Mesothelial cell of epicardium (in vitro differentiated cells): Measurements from ENCODE around the gene FHL5. TPM values are rescaled to one million over a fixed set of nuclear protein-coding genes. Genes with fewer than 3 reads are reported as not detected.

ENCODE experiments used
- DNase-seq, 2 experiments: peaks; one replicate each; pipeline ENCODE4 v3.0.0; 2021; ENCODE audit warnings: low spot score in 2 of 2; ENCODE audit not compliant: unreplicated experiment in 2 of 2
- H3K27ac Mint-ChIP-seq: 2 replicates; pipeline ENCODE4 v1.8.0; 2021; ENCODE audit warnings: mixed read lengths
- H3K27me3 Mint-ChIP-seq: 2 replicates; pipeline ENCODE4 v1.8.0; 2021; ENCODE audit warnings: low read depth, mixed read lengths
- H3K36me3 Mint-ChIP-seq: 2 replicates; pipeline ENCODE4 v1.8.0; 2021; ENCODE audit warnings: mixed read lengths
- H3K4me1 Mint-ChIP-seq: 2 replicates; pipeline ENCODE4 v1.8.0; 2021; ENCODE audit warnings: mixed read lengths
- H3K4me3 Mint-ChIP-seq: 2 replicates; pipeline ENCODE4 v1.8.0; 2021; ENCODE audit warnings: mild to moderate bottlenecking, moderate library complexity, mixed read lengths
- H3K9me3 Mint-ChIP-seq: 2 replicates; pipeline ENCODE4 v1.8.0; 2021; ENCODE audit warnings: mixed read lengths
- total RNA-seq: library from RNA; stranded (reverse); gene quantifications from 3 replicates; pipeline ENCODE4 v1.2.1, GENCODE V29; 2021
- TF ChIP-seq, protein P1 (sequence below): fragments of 200-600 bp; sonication (generic); IDR thresholded peaks from one replicate; pipeline ENCODE4 v1.5.0; 2021; ENCODE audit warnings: antibody characterized with exemption; ENCODE audit not compliant: unreplicated experiment

Gene FHL5
- total RNA-seq, 1 donor from 2014 or later = 4.5 TPM

DNA sequence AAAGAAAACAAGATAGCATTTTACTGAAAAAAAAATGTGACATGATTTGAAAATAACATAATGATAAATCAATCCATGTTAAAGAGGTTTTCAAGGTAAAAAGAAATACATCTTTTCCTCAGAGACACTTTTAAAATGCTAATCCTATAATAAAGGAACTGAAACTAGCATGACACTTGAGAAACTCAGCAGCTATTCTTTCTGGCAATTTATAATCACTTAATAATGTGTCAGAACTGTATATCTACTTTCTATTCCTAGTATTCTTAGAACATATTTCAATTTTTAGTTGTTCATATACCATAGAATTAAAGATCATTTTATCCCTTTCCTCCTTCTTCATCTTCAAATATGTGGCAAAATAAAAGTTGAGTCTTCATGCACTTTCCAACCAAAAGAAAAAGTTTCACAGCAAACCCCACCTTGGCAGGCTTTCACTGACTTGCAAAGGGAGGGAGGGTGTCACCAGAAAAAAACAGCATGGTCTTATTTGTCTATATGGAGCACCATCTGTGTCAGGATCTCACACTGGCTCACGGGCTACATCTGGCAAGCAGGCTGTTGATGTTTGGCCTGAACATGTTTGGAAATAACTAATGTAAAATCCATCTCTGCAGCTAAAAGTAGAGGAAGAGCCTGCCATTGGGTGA lies 48.5 kb downstream of the FHL5 start:
- Mint-ChIP-seq H3K27ac (no peak overlapping the region), H3K4me1 (peaks cover 47% of the 10 kb centered on the region), H3K36me3 (no peaks in the 10 kb centered on the region), H3K4me3 (no peak overlapping the region), H3K27me3 (no peaks in the 10 kb centered on the region), H3K9me3 (no peaks in the 10 kb centered on the region)
- TF ChIP-seq, protein P1, sequence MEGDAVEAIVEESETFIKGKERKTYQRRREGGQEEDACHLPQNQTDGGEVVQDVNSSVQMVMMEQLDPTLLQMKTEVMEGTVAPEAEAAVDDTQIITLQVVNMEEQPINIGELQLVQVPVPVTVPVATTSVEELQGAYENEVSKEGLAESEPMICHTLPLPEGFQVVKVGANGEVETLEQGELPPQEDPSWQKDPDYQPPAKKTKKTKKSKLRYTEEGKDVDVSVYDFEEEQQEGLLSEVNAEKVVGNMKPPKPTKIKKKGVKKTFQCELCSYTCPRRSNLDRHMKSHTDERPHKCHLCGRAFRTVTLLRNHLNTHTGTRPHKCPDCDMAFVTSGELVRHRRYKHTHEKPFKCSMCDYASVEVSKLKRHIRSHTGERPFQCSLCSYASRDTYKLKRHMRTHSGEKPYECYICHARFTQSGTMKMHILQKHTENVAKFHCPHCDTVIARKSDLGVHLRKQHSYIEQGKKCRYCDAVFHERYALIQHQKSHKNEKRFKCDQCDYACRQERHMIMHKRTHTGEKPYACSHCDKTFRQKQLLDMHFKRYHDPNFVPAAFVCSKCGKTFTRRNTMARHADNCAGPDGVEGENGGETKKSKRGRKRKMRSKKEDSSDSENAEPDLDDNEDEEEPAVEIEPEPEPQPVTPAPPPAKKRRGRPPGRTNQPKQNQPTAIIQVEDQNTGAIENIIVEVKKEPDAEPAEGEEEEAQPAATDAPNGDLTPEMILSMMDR = no peak
- DNase-seq = no peak

DNA sequence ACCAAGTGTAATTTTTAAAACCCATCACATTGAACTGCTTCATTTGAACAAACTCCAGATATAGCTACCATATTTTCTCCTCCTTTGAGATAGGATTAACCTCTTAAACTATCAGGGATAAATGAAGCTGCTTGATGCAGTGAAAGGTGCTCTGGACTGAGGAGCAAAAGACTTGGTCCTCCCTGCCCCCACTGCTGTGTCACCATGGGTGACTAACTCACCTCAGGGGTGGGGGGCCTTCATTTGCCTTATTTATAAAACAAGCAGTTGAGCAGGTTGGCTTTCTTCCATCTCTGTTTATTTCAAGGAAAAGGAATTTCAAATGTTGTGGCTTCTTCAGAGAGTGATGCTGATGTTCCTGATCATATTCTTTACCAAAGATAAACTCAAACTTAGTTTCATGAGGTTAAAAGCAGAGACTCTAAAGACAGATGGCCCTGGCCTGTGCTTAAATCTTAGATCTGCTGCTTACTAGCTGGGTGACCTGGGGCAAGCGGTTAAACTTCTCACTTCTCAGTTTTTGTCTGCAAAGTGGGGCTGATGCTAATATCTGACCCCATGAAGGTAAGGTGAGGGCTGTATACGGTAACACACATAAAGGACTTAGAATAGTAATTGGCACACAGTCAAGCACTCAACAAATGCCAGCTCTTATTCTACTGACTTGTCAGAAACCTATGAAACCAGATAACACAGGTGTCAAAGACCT lies 50.5 kb downstream of the FHL5 start:
- no peak for DNase-seq
- no peak overlapping the region for H3K27ac Mint-ChIP-seq
- H3K27me3 Mint-ChIP-seq = no peaks in the 10 kb centered on the region
- TF ChIP-seq, protein P1 = no peak
- H3K36me3 Mint-ChIP-seq = no peaks in the 10 kb centered on the region
- H3K4me1 Mint-ChIP-seq = peaks cover 57% of the 10 kb centered on the region
- no peaks in the 10 kb centered on the region for H3K9me3 Mint-ChIP-seq
- no peak overlapping the region for H3K4me3 Mint-ChIP-seq

DNA sequence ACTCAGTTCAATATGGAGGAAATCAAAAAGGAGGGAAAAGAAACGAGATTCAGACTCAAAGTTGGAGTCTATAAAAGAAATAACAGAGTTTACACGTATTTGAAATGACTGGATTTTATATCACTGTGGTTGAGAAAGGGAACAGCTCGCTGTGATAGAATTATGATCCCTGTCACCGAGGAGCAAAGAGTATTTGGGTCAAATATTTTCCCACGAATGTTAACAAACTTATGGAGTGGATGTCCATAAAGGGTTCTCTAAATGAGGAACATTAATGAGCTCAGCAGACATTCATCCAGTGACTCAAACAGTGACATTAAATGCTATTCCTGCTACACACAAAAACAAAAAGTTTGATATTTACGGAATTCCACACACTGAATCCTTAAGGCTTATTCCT lies 57.9 kb downstream of the FHL5 start:
- TF ChIP-seq, protein P1 = no peak
- H3K4me3 Mint-ChIP-seq = no peak overlapping the region
- H3K9me3 Mint-ChIP-seq = peaks cover 5% of the 10 kb centered on the region
- peaks cover 26% of the 10 kb centered on the region for H3K27me3 Mint-ChIP-seq
- DNase-seq = no peak
- no peak overlapping the region for H3K27ac Mint-ChIP-seq
- H3K36me3 Mint-ChIP-seq = no peaks in the 10 kb centered on the region
- peaks cover 29% of the 10 kb centered on the region for H3K4me1 Mint-ChIP-seq

DNA sequence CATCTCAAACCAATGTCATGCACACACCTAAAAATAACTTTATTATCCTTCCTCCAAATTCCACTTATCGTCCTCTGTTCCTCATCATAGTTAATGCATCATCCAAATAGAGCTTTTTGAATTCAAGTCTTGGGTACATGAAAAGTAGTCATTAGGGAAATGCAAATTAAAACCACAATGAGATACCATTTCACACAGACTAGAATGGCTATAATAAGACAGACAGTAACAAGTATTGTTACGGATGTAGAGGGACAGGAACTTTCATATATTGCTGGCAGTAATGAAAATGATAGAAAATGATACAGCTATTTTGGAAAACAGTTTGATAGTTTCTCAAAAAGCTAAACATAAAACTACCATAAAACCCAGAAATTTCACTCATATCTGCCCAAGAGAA lies 59.1 kb downstream of the FHL5 start:
- Mint-ChIP-seq H3K4me3 (no peak overlapping the region), H3K27ac (no peak overlapping the region), H3K9me3 (peaks cover 5% of the 10 kb centered on the region), H3K4me1 (peaks cover 20% of the 10 kb centered on the region), H3K27me3 (peaks cover 26% of the 10 kb centered on the region), H3K36me3 (no peaks in the 10 kb centered on the region)
- DNase-seq = no peak
- TF ChIP-seq, protein P1 = no peak

DNA sequence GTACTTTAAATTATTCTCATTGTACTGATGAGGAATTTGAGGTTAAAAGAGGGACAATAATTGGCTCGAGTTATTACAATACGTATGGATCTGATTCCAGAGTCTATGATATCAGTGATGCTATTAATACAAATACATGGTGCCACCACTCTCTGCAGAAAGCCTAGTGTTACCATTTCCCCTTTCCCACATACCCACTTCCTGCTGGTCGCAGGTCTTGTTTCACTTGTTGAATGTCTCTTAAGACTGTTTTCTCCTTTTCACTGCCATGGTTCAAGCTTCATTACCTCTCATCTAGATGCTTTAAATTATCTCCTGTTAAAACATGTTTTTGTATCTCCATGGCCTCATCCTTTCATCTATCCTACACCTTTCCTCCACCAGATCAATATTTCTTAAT lies 62.0 kb downstream of the FHL5 start:
- Mint-ChIP-seq H3K27ac (no peak overlapping the region), H3K4me1 (peaks cover 31% of the 10 kb centered on the region), H3K4me3 (no peak overlapping the region), H3K27me3 (peaks cover 26% of the 10 kb centered on the region), H3K36me3 (no peaks in the 10 kb centered on the region), H3K9me3 (peaks cover 5% of the 10 kb centered on the region)
- no peak for DNase-seq
- TF ChIP-seq, protein P1 = no peak
